ENCODE results near the gene SAMD8. TPM values are rescaled to one million over a fixed set of nuclear protein-coding genes. Genes with fewer than 3 reads are reported as not detected.
A peak's percentile ranks its signal among the peaks of the same experiment; 100 is the strongest.
"Not testable (repeated sequence)": the region's sequence is repeated elsewhere in the genome, so short reads cannot be mapped to it uniquely, and the experiment has no call there.

The SAMD8 gene
- total RNA-seq, 1 donor from 2014 or later, result 42.7 TPM

DNA sequence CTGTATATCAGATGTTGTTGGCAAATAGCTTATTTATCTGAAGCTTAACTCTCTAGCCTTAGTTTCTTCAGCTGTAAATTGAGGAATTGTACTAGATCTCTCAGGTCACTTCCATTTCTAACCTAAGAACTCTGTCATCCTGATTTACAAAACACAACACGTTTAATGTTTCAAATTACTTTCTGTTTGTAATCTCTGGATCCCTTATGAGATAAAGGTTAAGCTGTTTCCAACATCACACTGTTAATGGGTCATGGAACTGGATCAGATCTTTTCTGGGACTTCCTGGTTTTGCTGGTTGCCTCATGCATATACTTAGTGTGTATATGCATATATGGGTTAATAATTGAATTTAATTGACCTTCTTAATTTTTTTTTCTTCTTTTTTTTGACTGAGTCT lies 9.9 kb downstream of the SAMD8 start:
- TF ChIP-seq, protein P1, sequence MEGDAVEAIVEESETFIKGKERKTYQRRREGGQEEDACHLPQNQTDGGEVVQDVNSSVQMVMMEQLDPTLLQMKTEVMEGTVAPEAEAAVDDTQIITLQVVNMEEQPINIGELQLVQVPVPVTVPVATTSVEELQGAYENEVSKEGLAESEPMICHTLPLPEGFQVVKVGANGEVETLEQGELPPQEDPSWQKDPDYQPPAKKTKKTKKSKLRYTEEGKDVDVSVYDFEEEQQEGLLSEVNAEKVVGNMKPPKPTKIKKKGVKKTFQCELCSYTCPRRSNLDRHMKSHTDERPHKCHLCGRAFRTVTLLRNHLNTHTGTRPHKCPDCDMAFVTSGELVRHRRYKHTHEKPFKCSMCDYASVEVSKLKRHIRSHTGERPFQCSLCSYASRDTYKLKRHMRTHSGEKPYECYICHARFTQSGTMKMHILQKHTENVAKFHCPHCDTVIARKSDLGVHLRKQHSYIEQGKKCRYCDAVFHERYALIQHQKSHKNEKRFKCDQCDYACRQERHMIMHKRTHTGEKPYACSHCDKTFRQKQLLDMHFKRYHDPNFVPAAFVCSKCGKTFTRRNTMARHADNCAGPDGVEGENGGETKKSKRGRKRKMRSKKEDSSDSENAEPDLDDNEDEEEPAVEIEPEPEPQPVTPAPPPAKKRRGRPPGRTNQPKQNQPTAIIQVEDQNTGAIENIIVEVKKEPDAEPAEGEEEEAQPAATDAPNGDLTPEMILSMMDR (IDR thresholded peaks at IDR 0.05), result no peak
- TF ChIP-seq POLR2A (IDR thresholded peaks at IDR 0.05), result no peak
- TF ChIP-seq POLR2AphosphoS5 (IDR thresholded peaks at IDR 0.05; ENCODE audit: insufficient read depth in 1 of 2, low read depth in 1 of 2), result no peak
- Histone ChIP-seq H3K4me1 (peaks cover 61% of the 10 kb centered on the region), H3K27ac (no peak overlapping the region), H3K9me3 (no peaks in the 10 kb centered on the region), H3K4me3 (no peak overlapping the region), H3K27me3 (no peaks in the 10 kb centered on the region), H3K36me3 (peaks cover 0 to 10% of the 10 kb centered on the region in 2 donors)
- intact Hi-C loops (cut with DNase I), result no loop called here
- DNase-seq (ENCODE audit: extremely low spot score in 2 of 2), result no peak

DNA sequence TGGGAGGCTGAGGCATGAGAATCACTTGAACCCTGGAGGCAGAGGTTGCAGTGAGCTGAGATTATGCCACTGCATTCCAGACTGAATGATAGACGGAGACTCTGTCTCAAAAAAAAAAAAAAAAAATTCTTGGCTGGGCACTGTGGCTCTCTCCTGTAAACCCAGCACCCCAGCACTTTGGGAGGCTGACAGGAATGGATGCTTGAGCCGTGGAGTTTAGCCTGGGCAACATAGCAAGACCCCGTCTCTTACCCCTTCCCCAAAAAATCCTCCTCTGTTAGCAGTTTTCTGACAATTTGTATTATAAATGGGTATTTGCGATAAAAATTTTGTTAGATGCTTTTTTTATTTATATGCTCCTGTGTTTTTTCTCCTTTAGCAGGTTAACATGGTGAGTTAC lies 11.0 kb downstream of the SAMD8 start:
- intact Hi-C loops (cut with DNase I), result no loop called here
- TF ChIP-seq, protein P1 (IDR thresholded peaks at IDR 0.05), result no peak
- TF ChIP-seq POLR2AphosphoS5 (IDR thresholded peaks at IDR 0.05; ENCODE audit: insufficient read depth in 1 of 2, low read depth in 1 of 2), result no peak
- TF ChIP-seq POLR2A (IDR thresholded peaks at IDR 0.05), result no peak

DNA sequence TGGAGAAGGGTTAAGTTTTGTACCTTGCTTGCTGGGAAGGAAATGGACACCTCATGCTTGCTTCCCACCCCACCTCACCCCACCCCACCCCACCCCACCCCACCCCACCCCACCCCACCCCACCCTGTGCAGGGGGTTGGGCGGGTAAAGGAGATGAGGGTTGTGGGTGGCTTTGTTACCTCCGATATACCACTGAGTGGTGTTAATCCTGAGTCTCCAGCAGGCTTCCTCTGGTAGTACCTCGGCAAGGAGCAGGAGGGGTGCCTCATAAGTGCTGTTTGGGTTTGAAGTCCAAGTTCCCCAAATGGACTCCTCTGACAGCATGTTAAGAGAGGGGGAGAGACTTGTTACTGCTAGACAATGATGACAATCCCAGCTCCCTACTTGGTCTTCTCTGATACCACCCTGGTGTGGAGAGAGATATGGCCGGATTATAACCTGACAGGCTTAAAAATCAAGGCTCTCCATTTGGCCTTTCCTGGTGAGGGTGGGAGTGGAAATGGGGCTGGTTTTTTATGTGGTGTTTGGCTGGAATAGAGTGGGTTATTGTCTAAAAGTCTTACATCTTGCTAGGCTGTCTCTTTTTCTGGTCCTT lies 11.7 kb downstream of the SAMD8 start:
- Histone ChIP-seq H3K4me3 (no peak overlapping the region), H3K9me3 (no peaks in the 10 kb centered on the region), H3K27ac (no peak overlapping the region), H3K36me3 (peaks cover 0 to 10% of the 10 kb centered on the region in 2 donors), H3K27me3 (no peaks in the 10 kb centered on the region), H3K4me1 (peaks cover 63% of the 10 kb centered on the region)
- TF ChIP-seq POLR2A (IDR thresholded peaks at IDR 0.05), result no peak
- TF ChIP-seq, protein P1 (IDR thresholded peaks at IDR 0.05), result no peak
- no peak for TF ChIP-seq POLR2AphosphoS5 (IDR thresholded peaks at IDR 0.05; ENCODE audit: insufficient read depth in 1 of 2, low read depth in 1 of 2)
- intact Hi-C loops (cut with DNase I), result no loop called here
- DNase-seq (ENCODE audit: extremely low spot score in 2 of 2), result no peak

More for the DNA sequence above, 11.0 kb downstream of the SAMD8 start:
- peaks cover 62% of the 10 kb centered on the region for H3K4me1 ChIP-seq
- DNase-seq (ENCODE audit: extremely low spot score in 2 of 2), result no peak
- H3K36me3 ChIP-seq, result peaks cover 0 to 10% of the 10 kb centered on the region in 2 donors
- no peak overlapping the region for H3K4me3 ChIP-seq
- H3K9me3 ChIP-seq, result no peaks in the 10 kb centered on the region
- peak overlapping the region; percentile 20 for H3K27ac ChIP-seq
- H3K27me3 ChIP-seq, result no peaks in the 10 kb centered on the region

DNA sequence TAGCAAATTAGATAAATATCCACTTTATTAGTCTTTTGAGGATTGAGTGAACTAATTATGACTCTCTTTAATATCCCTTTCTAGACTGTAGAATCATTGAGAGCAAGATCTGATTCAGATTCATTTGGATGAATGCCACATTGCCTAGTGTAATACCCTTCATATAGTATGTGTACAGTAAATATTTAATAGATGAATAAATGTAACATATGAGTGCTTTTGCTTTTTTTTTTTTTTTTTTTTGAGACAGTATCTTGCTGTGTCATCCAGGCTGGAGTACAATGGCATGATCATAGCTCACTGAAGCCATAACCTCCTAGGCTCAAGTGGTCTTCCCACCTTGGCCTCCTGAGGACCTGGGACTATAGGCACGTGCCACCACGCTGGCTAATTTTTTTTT lies 14.8 kb downstream of the SAMD8 start:
- H3K4me3 ChIP-seq, result no peak overlapping the region
- H3K27me3 ChIP-seq, result no peaks in the 10 kb centered on the region
- no peaks in the 10 kb centered on the region for H3K9me3 ChIP-seq
- no peak overlapping the region for H3K27ac ChIP-seq
- TF ChIP-seq, protein P1 (IDR thresholded peaks at IDR 0.05), result no peak
- TF ChIP-seq POLR2A (IDR thresholded peaks at IDR 0.05) (no peak), POLR2AphosphoS5 (IDR thresholded peaks at IDR 0.05; ENCODE audit: insufficient read depth in 1 of 2, low read depth in 1 of 2) (no peak)
- intact Hi-C loops (cut with DNase I), result no loop called here
- peaks cover 0 to 10% of the 10 kb centered on the region in 2 donors for H3K36me3 ChIP-seq
- no peak for DNase-seq (ENCODE audit: extremely low spot score in 2 of 2)
- peaks cover 70% of the 10 kb centered on the region for H3K4me1 ChIP-seq

DNA sequence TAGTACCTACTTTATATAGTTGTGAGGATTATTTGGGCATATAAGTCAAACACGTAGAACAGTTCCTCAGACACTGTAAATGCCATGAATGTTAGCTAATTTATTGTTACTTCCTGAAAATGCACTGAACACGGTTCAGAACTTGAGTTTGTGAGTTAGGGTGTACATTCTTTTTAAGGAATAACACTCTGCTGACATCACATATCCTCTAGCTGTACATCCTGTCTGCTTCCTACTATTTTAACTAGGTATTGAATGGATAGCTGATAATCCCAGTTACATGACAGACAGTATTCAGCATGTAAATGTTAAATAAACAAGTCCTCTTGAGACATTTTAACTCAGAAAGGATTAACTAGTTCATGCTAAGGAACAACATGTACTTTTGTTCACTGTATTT lies 16.0 kb downstream of the SAMD8 start:
- no peak overlapping the region for H3K27ac ChIP-seq
- intact Hi-C loops (cut with DNase I), result no loop called here

DNA sequence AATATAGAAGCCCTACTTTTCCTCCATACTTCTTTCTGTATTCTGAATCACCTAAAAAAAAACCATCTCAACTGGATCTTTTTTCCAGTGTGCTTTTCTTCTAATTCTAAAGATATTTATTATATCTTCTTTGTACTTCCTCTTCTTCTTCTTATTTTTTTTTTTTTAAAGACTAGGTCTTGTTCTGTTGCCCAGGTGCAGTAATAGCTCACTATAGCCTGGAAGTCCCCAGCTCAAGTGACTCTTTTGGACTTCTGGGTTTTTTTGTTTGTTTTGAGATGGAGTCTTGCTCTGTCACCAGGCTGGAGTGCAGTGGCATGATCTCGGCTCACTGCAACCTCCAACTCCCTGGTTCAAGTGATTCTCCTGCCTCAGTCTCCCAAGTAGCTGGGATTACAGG lies 17.5 kb downstream of the SAMD8 start:
- H3K27ac ChIP-seq; H3K36me3 ChIP-seq; H3K9me3 ChIP-seq; H3K27me3 ChIP-seq; DNase-seq (ENCODE audit: extremely low spot score in 2 of 2); intact Hi-C loops (cut with DNase I); H3K4me3 ChIP-seq: not testable (repeated sequence)
- peaks cover 43% of the 10 kb centered on the region for H3K4me1 ChIP-seq

More for the DNA sequence above, 16.0 kb downstream of the SAMD8 start:
- Histone ChIP-seq H3K9me3 (no peaks in the 10 kb centered on the region), H3K4me1 (peaks cover 58% of the 10 kb centered on the region), H3K27me3 (no peaks in the 10 kb centered on the region), H3K36me3 (peaks cover 0 to 10% of the 10 kb centered on the region in 2 donors), H3K4me3 (no peak overlapping the region)
- DNase-seq (ENCODE audit: extremely low spot score in 2 of 2), result no peak
- peak in 1 of 2 donors; percentile 59 for TF ChIP-seq POLR2AphosphoS5 (IDR thresholded peaks at IDR 0.05; ENCODE audit: insufficient read depth in 1 of 2, low read depth in 1 of 2)
- TF ChIP-seq, protein P1 (IDR thresholded peaks at IDR 0.05), result no peak
- no peak for TF ChIP-seq POLR2A (IDR thresholded peaks at IDR 0.05)

All from vagina (tissue), 2 donors.